Loucy (cell line): Measurements from ENCODE around the gene IL1RAPL2.

Source experiments
- H2AFZ ChIP-seq: fragments of 200-600 bp; sonication (generic); 2 replicates; pipeline ENCODE4 v1.6.0; 2016; ENCODE audit warnings: antibody characterized with exemption, mild to moderate bottlenecking, low read length, moderate library complexity
- H3F3A ChIP-seq: fragments of 200-600 bp; 2 replicates; pipeline ENCODE4 v1.6.0; 2016; ENCODE audit warnings: antibody characterized with exemption, low read depth, mild to moderate bottlenecking
- H3K27me3 ChIP-seq: fragments of 200-600 bp; sonication (generic); 2 replicates; pipeline ENCODE4 v1.6.1; 2014; ENCODE audit warnings: low read length, mild to moderate bottlenecking; ENCODE audit not compliant: insufficient read depth, poor library complexity, severe bottlenecking
- H3K36me3 ChIP-seq: fragments of 200-600 bp; sonication (generic); 2 replicates; pipeline ENCODE4 v1.6.1; 2016; ENCODE audit warnings: low read length; ENCODE audit not compliant: insufficient read depth
- H3K4me1 ChIP-seq: fragments of 200-600 bp; sonication (generic); 2 replicates; pipeline ENCODE4 v1.5.1; 2014; ENCODE audit warnings: low read length, mild to moderate bottlenecking; ENCODE audit not compliant: insufficient read depth, poor library complexity, severe bottlenecking
- H3K4me2 ChIP-seq: fragments of 200-600 bp; sonication (generic); 2 replicates; pipeline ENCODE4 v1.6.0; 2014; ENCODE audit warnings: antibody characterized with exemption, low read length, low read depth, mild to moderate bottlenecking; ENCODE audit not compliant: poor library complexity, severe bottlenecking
- H3K4me3 ChIP-seq: fragments of 200-600 bp; sonication (generic); 2 replicates; pipeline ENCODE4 v1.5.1; 2014; ENCODE audit warnings: low read length, mild to moderate bottlenecking, mixed read lengths; ENCODE audit not compliant: poor library complexity, severe bottlenecking
- H3K79me2 ChIP-seq: fragments of 200-600 bp; sonication (generic); 2 replicates; pipeline ENCODE4 v1.6.1; 2014; ENCODE audit warnings: low read length; ENCODE audit not compliant: insufficient read depth
- H3K9ac ChIP-seq: fragments of 200-600 bp; sonication (generic); 2 replicates; pipeline ENCODE4 v1.6.0; 2014; ENCODE audit warnings: mild to moderate bottlenecking, low read depth, low read length, moderate library complexity; ENCODE audit not compliant: poor library complexity, severe bottlenecking
- H3K9me2 ChIP-seq: fragments of 200-600 bp; sonication (generic); replicated peaks from 2 replicates; pipeline ENCODE4 v1.6.1; 2016; ENCODE audit warnings: low read depth, low read length, mixed read lengths
- H3K9me3 ChIP-seq: fragments of 200-600 bp; sonication (generic); 2 replicates; pipeline ENCODE4 v1.6.1; 2014; ENCODE audit warnings: mild to moderate bottlenecking, antibody characterized with exemption, low read length, low read depth; ENCODE audit not compliant: insufficient read depth
- H4K20me1 ChIP-seq: fragments of 200-600 bp; sonication (generic); 2 replicates; pipeline ENCODE4 v1.6.0; 2014; ENCODE audit warnings: antibody characterized with exemption, low read length, mild to moderate bottlenecking; ENCODE audit not compliant: insufficient read depth, poor library complexity, severe bottlenecking
- CTCF ChIP-seq: fragments of 200-600 bp; sonication (generic); conservative IDR thresholded peaks from 2 replicates; pipeline ENCODE4 v1.5.1; 2014; ENCODE audit warnings: mild to moderate bottlenecking, antibody characterized with exemption, low read length
- EZH2phosphoT487 ChIP-seq: fragments of 200-600 bp; IDR thresholded peaks from 2 replicates; pipeline ENCODE4 v1.6.1; 2018; ENCODE audit warnings: antibody characterized with exemption, mild to moderate bottlenecking, moderate library complexity, borderline replicate concordance

The IL1RAPL2 gene

GRCh38 chrX:104854188-104854587 lies 288.2 kb downstream of the IL1RAPL2 start:
- Histone ChIP-seq H3K27me3 (no peaks in the 10 kb centered on the region), H3K9ac (no peak overlapping the region), H3K9me2 (no peaks in the 10 kb centered on the region), H3K36me3 (no peaks in the 10 kb centered on the region), H3K79me2 (no peaks in the 10 kb centered on the region), H3K4me1 (no peaks in the 10 kb centered on the region), H3F3A (no peaks in the 10 kb centered on the region), H2AFZ (no peak overlapping the region), H3K4me3 (no peak overlapping the region), H4K20me1 (no peaks in the 10 kb centered on the region), H3K9me3 (no peaks in the 10 kb centered on the region), H3K4me2 (no peak overlapping the region)
- TF ChIP-seq EZH2phosphoT487 (no peak), CTCF (no peak)

- H3K9ac ChIP-seq = no peak overlapping the region
- no peaks in the 10 kb centered on the region for H4K20me1 ChIP-seq
- no peaks in the 10 kb centered on the region for H3K79me2 ChIP-seq
- no peaks in the 10 kb centered on the region for H3K9me2 ChIP-seq
- H3K27me3 ChIP-seq = no peaks in the 10 kb centered on the region
- TF ChIP-seq CTCF (no peak), EZH2phosphoT487 (no peak)
- no peak overlapping the region for H3K4me2 ChIP-seq
- H3K36me3 ChIP-seq = no peaks in the 10 kb centered on the region
- no peaks in the 10 kb centered on the region for H3K9me3 ChIP-seq
- H2AFZ ChIP-seq = no peak overlapping the region
- H3F3A ChIP-seq = no peaks in the 10 kb centered on the region
- no peaks in the 10 kb centered on the region for H3K4me1 ChIP-seq
- H3K4me3 ChIP-seq = no peak overlapping the region
Measured at GRCh38 chrX:104854790-104855340, 288.9 kb downstream of the IL1RAPL2 start.

- Histone ChIP-seq H3K9me2 (no peaks in the 10 kb centered on the region), H3K79me2 (no peaks in the 10 kb centered on the region), H3K9me3 (no peaks in the 10 kb centered on the region), H3K4me3 (no peak overlapping the region), H3K9ac (no peak overlapping the region), H3K4me1 (no peaks in the 10 kb centered on the region), H4K20me1 (no peaks in the 10 kb centered on the region), H2AFZ (no peak overlapping the region), H3K27me3 (no peaks in the 10 kb centered on the region), H3K36me3 (no peaks in the 10 kb centered on the region), H3F3A (no peaks in the 10 kb centered on the region), H3K4me2 (no peak overlapping the region)
- TF ChIP-seq CTCF (no peak), EZH2phosphoT487 (no peak)
Measured at GRCh38 chrX:104863466-104863865, 297.5 kb downstream of the IL1RAPL2 start.
